ENCODE data around the gene SMIM10L2A.

Gene SMIM10L2A

DNA sequence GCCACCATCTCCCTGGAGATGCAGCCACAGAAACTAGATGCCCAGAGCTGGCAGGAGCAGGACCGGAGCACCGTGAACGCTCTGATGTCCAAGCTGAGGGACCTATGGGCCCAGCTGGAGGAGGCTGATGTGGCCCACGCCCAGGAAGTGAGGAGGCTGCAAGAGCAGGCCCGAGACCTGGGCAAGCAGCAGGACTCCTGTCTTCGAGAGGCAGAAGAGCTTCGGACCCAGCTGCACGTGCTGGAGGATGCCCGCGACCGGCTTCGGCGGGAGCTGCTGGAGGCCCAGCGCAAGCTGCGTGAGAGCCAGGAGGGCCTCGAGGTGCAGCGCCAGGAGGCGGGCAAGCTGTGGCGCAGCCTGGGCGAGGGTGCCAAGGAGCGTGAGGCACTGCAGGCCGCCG lies 14.2 kb downstream of the SMIM10L2A start:
- H3K4me3 ChIP-seq (replicated peaks in 1 of 2; ENCODE audit: low read depth in 2 of 2, low read length in 2 of 2) = no peak overlapping the region
- no peak for DNase-seq (ENCODE audit: low read depth in 2 of 2)
- TF ChIP-seq, protein P1, sequence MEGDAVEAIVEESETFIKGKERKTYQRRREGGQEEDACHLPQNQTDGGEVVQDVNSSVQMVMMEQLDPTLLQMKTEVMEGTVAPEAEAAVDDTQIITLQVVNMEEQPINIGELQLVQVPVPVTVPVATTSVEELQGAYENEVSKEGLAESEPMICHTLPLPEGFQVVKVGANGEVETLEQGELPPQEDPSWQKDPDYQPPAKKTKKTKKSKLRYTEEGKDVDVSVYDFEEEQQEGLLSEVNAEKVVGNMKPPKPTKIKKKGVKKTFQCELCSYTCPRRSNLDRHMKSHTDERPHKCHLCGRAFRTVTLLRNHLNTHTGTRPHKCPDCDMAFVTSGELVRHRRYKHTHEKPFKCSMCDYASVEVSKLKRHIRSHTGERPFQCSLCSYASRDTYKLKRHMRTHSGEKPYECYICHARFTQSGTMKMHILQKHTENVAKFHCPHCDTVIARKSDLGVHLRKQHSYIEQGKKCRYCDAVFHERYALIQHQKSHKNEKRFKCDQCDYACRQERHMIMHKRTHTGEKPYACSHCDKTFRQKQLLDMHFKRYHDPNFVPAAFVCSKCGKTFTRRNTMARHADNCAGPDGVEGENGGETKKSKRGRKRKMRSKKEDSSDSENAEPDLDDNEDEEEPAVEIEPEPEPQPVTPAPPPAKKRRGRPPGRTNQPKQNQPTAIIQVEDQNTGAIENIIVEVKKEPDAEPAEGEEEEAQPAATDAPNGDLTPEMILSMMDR (IDR thresholded peaks at IDR 0.05; ENCODE audit: low read depth, low read length) = no peak

DNA sequence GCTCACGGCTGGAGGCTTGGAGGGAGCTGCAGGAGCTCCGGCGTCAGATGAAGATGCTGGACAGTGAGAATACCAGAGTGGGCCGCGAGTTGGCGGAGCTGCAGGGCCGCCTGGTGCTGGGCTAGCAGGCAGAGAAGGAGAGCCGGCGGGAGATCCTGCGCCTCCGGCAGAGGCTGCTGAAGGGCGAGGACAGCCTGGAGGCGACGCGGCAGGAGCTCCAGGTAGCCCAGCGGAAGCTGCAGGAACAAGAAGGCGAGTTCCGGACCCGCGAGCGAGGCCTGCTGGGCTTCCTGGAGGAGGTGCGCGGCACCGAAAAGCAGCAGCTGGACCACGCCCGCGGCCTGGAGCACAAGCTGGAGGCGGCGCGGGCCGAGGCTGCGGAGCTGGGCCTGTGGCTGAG lies 14.7 kb downstream of the SMIM10L2A start:
- H3K4me3 ChIP-seq (replicated peaks in 1 of 2; ENCODE audit: low read depth in 2 of 2, low read length in 2 of 2) = no peak overlapping the region
- TF ChIP-seq, protein P1 (IDR thresholded peaks at IDR 0.05; ENCODE audit: low read depth, low read length) = no peak
- no peak for DNase-seq (ENCODE audit: low read depth in 2 of 2)

DNA sequence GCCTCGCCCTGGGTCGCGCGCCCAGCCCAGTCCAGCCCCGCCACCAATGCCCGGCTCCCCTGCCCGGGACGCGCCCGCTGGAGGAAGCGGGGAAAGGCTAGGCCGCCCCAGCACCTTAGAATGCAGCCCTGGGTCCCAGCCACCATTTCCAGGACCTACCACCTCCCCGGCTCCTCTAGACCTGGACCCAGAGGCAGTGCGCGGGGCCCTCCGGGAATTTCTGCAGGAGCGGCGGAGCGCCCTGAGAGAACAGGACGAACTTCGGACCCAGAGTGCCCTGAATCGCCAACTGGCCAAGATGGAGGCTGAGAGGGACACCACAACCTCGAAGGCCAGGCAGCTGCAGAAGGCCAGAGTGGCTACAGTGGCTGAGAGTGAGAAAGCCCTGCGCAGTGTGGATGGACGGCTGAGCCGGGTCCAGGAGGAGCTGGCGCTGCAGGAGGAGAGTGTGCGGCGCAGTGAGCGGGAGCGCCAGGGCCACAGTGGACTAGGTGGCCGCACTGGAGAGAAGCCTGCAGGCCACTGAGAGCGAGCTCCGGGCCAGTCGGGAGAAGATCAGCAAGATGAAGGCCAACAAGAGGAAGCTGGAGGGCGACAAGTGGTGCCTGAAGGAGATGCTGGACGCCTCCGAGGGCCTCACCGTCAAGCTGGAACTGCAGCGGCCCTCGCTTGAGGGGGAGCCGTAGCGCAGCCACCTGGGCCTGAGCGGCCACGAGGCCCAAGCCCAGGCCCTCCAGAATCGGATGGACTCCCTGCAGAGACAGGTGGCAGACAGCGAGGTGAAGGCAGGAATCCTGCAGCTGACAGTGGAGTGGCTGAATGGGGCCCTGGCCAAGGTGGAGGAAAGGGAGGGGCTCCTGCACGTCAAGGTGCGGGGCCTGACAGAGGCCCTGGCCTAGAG lies 15.5 kb downstream of the SMIM10L2A start:
- no peak for DNase-seq (ENCODE audit: low read depth in 2 of 2)
- no peak overlapping the region for H3K4me3 ChIP-seq (replicated peaks in 1 of 2; ENCODE audit: low read depth in 2 of 2, low read length in 2 of 2)
- TF ChIP-seq, protein P1 (IDR thresholded peaks at IDR 0.05; ENCODE audit: low read depth, low read length) = no peak

DNA sequence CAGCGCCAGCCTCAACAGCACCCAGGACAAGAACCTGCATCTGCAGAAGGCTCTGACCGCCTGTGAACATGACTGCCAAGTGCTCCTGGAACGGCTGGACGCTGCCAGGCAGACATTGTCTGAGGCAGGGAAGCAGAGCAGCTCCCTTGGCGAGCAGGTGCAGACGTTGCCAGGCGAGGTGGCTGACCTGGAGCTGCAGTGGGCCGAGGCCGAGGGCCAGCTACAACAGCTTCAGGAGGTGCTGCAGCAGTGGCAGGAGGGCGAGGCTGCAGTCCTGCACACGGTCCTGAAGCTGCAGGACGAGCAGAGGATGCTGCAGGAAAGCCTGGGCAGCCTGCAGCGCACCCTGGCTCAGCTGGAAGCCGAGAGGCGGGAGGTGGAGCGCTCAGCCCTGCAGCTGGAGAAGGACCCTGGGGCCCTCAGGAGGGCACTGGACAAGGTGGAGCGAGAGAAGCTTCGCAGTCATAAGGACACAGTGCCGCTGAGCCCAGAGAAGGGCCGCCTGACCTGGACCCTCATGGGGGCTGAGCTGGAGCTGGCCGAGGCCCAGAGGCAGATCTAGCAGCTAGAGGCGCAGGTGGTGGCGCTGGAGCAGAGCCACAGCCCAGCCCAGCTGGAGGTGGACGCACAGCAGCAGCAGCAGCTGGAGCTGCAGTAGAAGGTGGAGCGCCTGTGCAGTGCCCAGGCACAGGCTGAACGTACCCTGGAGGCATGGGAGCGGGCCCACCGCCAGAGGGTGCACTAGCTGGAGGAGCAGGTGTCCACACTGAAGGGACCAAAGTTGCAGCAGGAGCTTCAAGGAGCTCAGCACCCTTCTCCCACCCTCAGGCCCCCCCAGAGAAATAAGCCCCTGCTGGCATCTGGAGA lies 16.4 kb downstream of the SMIM10L2A start:
- H3K4me3 ChIP-seq (replicated peaks in 1 of 2; ENCODE audit: low read depth in 2 of 2, low read length in 2 of 2) = no peak overlapping the region
- DNase-seq (ENCODE audit: low read depth in 2 of 2) = no peak
- TF ChIP-seq, protein P1 (IDR thresholded peaks at IDR 0.05; ENCODE audit: low read depth, low read length) = no peak

DNA sequence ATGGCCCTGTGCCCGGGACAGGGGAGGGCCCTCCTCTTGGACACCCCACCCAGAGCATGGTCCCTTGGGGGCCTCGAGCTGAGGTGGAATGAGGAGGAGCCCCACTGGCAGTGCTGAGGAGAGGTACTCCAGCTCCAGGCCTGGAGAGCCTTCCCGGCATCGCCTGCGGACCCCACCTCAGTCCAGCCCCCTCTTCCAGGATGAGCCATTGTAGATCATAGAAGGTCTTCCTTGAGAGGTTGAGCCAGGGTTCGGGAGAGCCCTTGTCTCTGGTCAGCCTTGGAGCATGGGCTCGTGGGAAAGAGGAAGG lies 16.9 kb downstream of the SMIM10L2A start:
- no peak for DNase-seq (ENCODE audit: low read depth in 2 of 2)
- TF ChIP-seq, protein P1 (IDR thresholded peaks at IDR 0.05; ENCODE audit: low read depth, low read length) = no peak
- H3K4me3 ChIP-seq (replicated peaks in 1 of 2; ENCODE audit: low read depth in 2 of 2, low read length in 2 of 2) = no peak overlapping the region

DNA sequence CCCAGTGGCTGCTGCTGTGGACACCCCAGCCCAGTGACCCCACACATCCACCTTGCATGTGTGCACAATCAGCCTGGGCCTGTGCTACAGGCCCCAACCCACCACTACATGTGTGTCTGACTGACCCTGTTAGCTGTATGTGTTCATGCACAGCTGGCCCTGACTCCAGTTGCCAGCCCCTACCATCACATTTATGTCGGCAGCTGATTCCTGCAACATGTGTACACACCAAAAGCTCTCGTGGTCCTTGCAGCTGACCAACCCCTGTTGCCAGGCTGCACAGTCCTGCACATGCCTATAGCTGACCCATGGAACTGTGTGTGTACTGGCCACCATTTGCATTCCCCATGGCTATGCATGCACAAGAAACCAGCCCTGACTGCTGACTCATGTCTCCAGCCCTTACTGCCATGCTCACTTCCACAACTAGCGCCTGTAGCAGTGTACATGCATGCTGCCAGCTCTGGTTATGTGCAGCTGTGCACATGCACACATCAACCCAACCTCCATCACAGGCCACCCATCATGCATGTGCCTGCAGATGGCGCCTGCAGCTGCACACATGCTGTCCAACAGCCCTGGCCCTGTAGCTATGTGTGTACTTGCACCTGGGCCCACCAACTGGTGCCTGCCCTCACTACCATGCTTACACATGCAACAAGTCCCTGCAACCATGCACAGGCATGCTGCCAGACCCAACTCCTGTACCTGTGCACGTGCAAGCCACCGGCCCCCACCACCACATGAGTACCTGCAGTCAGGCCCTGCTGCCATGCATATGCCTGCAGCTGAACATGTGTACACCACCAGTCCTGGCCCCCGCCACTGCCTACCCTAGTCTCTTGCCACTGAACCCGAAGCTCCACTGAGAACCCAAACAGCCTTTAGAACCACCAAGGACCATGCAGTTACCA lies 28.1 kb downstream of the SMIM10L2A start:
- no peak overlapping the region for H3K4me3 ChIP-seq (replicated peaks in 1 of 2; ENCODE audit: low read depth in 2 of 2, low read length in 2 of 2)
- TF ChIP-seq, protein P1 (IDR thresholded peaks at IDR 0.05; ENCODE audit: low read depth, low read length) = no peak
- DNase-seq (ENCODE audit: low read depth in 2 of 2) = no peak

Data from cardiac fibroblast (primary cell).